ENCODE data around the gene TCAF2. TPM values are rescaled to one million over a fixed set of nuclear protein-coding genes. Genes with fewer than 3 reads are reported as not detected.
"Not testable (repeated sequence)": the region's sequence is repeated elsewhere in the genome, so short reads cannot be mapped to it uniquely, and the experiment has no call there.

The TCAF2 gene
- total RNA-seq = 0.10 and 0.11 TPM in 2 replicates
- long read RNA-seq = 0 reads

DNA sequence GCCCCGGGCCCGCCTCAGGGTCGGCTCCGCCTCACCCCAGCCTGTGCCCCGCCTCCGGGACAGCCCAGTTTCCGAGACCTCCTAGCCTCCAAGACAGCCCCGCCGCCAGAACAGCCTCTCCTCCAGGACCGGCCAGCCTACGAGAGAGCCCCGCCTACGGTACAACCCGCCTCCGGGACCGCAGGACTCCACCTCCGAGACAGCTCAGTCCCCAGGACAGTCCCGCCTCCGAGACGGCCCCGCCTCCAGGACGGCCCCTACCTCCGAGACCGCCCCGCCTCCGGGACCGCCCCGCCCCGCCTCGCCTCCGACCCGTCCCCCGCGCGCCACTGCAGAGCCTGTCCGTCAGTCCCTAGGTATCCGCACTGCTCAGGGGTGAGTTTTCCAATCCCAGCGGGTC lies at the start of gene TCAF2:
Gene TCAF2 (plus strand): TSS at position 329 of the 400 bp plus-strand sequence.
- H3K36me3 Mint-ChIP-seq (ENCODE audit: insufficient read depth); H3K4me3 Mint-ChIP-seq (ENCODE audit: low read depth); DNase-seq (ENCODE audit: low spot score, unreplicated experiment); H3K27ac Mint-ChIP-seq; H3K4me1 Mint-ChIP-seq (ENCODE audit: low read depth); H3K9me3 Mint-ChIP-seq (ENCODE audit: low read depth); H3K27me3 Mint-ChIP-seq: not testable (repeated sequence)

GRCh38 chr7:143571501-143571900 lies 49.3 kb upstream of the TCAF2 start, which contains the start of gene CTAGE15:
CTAGE15 (plus strand) TSS chr7:143571801; CDS start chr7:143571818, 17 bp downstream.
- H3K9me3 Mint-ChIP-seq (ENCODE audit: low read depth); H3K4me3 Mint-ChIP-seq (ENCODE audit: low read depth); H3K27ac Mint-ChIP-seq: not testable (repeated sequence)

DNA sequence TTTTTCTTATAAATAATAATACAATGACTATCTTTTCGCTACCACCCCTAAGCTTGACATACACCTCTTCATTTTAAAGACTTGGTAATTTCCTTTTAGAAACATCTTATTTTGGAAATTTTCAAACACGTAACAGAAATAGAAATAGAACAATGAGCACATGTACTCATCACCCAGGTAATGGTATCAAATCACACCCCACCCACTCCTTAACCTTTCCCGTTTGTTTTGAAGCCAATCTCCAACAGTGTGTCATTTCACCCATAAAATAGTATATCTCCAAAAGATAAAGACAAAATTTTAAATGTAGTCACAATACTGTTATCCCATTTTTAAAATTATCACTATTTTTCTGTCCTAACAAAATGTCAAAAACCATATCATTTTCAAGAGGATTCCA lies 32.6 kb upstream of the TCAF2 start:
- H3K27ac Mint-ChIP-seq; H3K36me3 Mint-ChIP-seq (ENCODE audit: insufficient read depth); H3K27me3 Mint-ChIP-seq; H3K9me3 Mint-ChIP-seq (ENCODE audit: low read depth); DNase-seq (ENCODE audit: low spot score, unreplicated experiment); H3K4me3 Mint-ChIP-seq (ENCODE audit: low read depth); H3K4me1 Mint-ChIP-seq (ENCODE audit: low read depth): not testable (repeated sequence)

More at GRCh38 chr7:143571501-143571900, 49.3 kb upstream of the TCAF2 start, which contains the start of gene CTAGE15:
- DNase-seq (ENCODE audit: low spot score, unreplicated experiment); H3K27me3 Mint-ChIP-seq; H3K4me1 Mint-ChIP-seq (ENCODE audit: low read depth); H3K36me3 Mint-ChIP-seq (ENCODE audit: insufficient read depth): not testable (repeated sequence)

GRCh38 chr7:143589897-143590296 lies 30.9 kb upstream of the TCAF2 start:
- not testable (repeated sequence) for H3K9me3 Mint-ChIP-seq (ENCODE audit: low read depth); H3K27me3 Mint-ChIP-seq; H3K4me1 Mint-ChIP-seq (ENCODE audit: low read depth); H3K36me3 Mint-ChIP-seq (ENCODE audit: insufficient read depth); H3K4me3 Mint-ChIP-seq (ENCODE audit: low read depth); H3K27ac Mint-ChIP-seq; DNase-seq (ENCODE audit: low spot score, unreplicated experiment)

- H3K9me3 Mint-ChIP-seq (ENCODE audit: low read depth); H3K27me3 Mint-ChIP-seq; H3K4me3 Mint-ChIP-seq (ENCODE audit: low read depth); H3K4me1 Mint-ChIP-seq (ENCODE audit: low read depth); H3K27ac Mint-ChIP-seq; H3K36me3 Mint-ChIP-seq (ENCODE audit: insufficient read depth): not testable (repeated sequence)
- peak; percentile 3 for DNase-seq (ENCODE audit: low spot score, unreplicated experiment)
Observed at GRCh38 chr7:143598086-143598485, 22.7 kb upstream of the TCAF2 start.

GRCh38 chr7:143603549-143603948 lies 17.2 kb upstream of the TCAF2 start:
- H3K4me1 Mint-ChIP-seq (ENCODE audit: low read depth); H3K27me3 Mint-ChIP-seq; H3K9me3 Mint-ChIP-seq (ENCODE audit: low read depth); H3K27ac Mint-ChIP-seq; H3K4me3 Mint-ChIP-seq (ENCODE audit: low read depth); DNase-seq (ENCODE audit: low spot score, unreplicated experiment); H3K36me3 Mint-ChIP-seq (ENCODE audit: insufficient read depth): not testable (repeated sequence)

- not testable (repeated sequence) for H3K9me3 Mint-ChIP-seq (ENCODE audit: low read depth); H3K4me3 Mint-ChIP-seq (ENCODE audit: low read depth); DNase-seq (ENCODE audit: low spot score, unreplicated experiment); H3K4me1 Mint-ChIP-seq (ENCODE audit: low read depth); H3K36me3 Mint-ChIP-seq (ENCODE audit: insufficient read depth); H3K27me3 Mint-ChIP-seq; H3K27ac Mint-ChIP-seq
Observed at GRCh38 chr7:143606088-143606487, 14.7 kb upstream of the TCAF2 start.

GRCh38 chr7:143615545-143615944 lies 5.2 kb upstream of the TCAF2 start:
- TF ChIP-seq, protein P1, sequence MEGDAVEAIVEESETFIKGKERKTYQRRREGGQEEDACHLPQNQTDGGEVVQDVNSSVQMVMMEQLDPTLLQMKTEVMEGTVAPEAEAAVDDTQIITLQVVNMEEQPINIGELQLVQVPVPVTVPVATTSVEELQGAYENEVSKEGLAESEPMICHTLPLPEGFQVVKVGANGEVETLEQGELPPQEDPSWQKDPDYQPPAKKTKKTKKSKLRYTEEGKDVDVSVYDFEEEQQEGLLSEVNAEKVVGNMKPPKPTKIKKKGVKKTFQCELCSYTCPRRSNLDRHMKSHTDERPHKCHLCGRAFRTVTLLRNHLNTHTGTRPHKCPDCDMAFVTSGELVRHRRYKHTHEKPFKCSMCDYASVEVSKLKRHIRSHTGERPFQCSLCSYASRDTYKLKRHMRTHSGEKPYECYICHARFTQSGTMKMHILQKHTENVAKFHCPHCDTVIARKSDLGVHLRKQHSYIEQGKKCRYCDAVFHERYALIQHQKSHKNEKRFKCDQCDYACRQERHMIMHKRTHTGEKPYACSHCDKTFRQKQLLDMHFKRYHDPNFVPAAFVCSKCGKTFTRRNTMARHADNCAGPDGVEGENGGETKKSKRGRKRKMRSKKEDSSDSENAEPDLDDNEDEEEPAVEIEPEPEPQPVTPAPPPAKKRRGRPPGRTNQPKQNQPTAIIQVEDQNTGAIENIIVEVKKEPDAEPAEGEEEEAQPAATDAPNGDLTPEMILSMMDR (IDR thresholded peaks at IDR 0.05; ENCODE audit: unreplicated experiment) = peak; percentile 33
- DNase-seq (ENCODE audit: low spot score, unreplicated experiment); H3K9me3 Mint-ChIP-seq (ENCODE audit: low read depth); H3K36me3 Mint-ChIP-seq (ENCODE audit: insufficient read depth); H3K27ac Mint-ChIP-seq; H3K4me3 Mint-ChIP-seq (ENCODE audit: low read depth); H3K4me1 Mint-ChIP-seq (ENCODE audit: low read depth); H3K27me3 Mint-ChIP-seq: not testable (repeated sequence)

- not testable (repeated sequence) for H3K9me3 Mint-ChIP-seq (ENCODE audit: low read depth); DNase-seq (ENCODE audit: low spot score, unreplicated experiment); H3K36me3 Mint-ChIP-seq (ENCODE audit: insufficient read depth); H3K27ac Mint-ChIP-seq; H3K4me3 Mint-ChIP-seq (ENCODE audit: low read depth); H3K27me3 Mint-ChIP-seq; H3K4me1 Mint-ChIP-seq (ENCODE audit: low read depth)
Observed at GRCh38 chr7:143617204-143617603, 3.6 kb upstream of the TCAF2 start.

- not testable (repeated sequence) for H3K4me3 Mint-ChIP-seq (ENCODE audit: low read depth); H3K9me3 Mint-ChIP-seq (ENCODE audit: low read depth); H3K27ac Mint-ChIP-seq; H3K4me1 Mint-ChIP-seq (ENCODE audit: low read depth); DNase-seq (ENCODE audit: low spot score, unreplicated experiment); H3K36me3 Mint-ChIP-seq (ENCODE audit: insufficient read depth); H3K27me3 Mint-ChIP-seq
Observed at GRCh38 chr7:143620058-143620457, 716 bp upstream of the TCAF2 start.

DNA sequence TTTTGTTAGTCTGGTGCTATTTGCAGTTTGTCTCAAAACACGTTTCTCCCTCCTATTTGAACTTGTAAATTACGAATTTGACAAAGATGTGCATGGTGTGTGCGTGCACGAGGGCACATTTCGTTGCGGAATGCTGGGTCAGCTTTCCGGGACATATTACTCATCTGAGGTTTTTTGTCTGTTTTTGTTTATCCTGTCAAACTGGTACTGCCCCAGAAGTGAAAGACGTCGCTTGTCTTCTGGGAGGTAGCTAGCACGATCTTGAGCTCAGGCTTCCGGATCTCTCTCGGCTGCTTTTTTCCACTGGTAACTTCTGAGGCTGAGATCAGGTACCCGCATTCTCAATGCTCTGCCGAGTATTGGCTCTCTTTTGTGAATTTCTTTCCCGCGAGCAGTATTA lies 401 bp downstream of the TCAF2 start:
- not testable (repeated sequence) for H3K27me3 Mint-ChIP-seq

GRCh38 chr7:143622130-143622529 lies 1.4 kb downstream of the TCAF2 start:
- H3K36me3 Mint-ChIP-seq (ENCODE audit: insufficient read depth); DNase-seq (ENCODE audit: low spot score, unreplicated experiment); H3K4me3 Mint-ChIP-seq (ENCODE audit: low read depth); H3K4me1 Mint-ChIP-seq (ENCODE audit: low read depth); H3K27me3 Mint-ChIP-seq; H3K9me3 Mint-ChIP-seq (ENCODE audit: low read depth); H3K27ac Mint-ChIP-seq: not testable (repeated sequence)

More for the DNA sequence above, 401 bp downstream of the TCAF2 start:
- H3K9me3 Mint-ChIP-seq (ENCODE audit: low read depth); H3K4me1 Mint-ChIP-seq (ENCODE audit: low read depth); DNase-seq (ENCODE audit: low spot score, unreplicated experiment); H3K4me3 Mint-ChIP-seq (ENCODE audit: low read depth); H3K27ac Mint-ChIP-seq; H3K36me3 Mint-ChIP-seq (ENCODE audit: insufficient read depth): not testable (repeated sequence)

GRCh38 chr7:143630653-143631052 lies 9.9 kb downstream of the TCAF2 start:
- not testable (repeated sequence) for H3K4me3 Mint-ChIP-seq (ENCODE audit: low read depth); H3K4me1 Mint-ChIP-seq (ENCODE audit: low read depth); H3K9me3 Mint-ChIP-seq (ENCODE audit: low read depth); H3K36me3 Mint-ChIP-seq (ENCODE audit: insufficient read depth); DNase-seq (ENCODE audit: low spot score, unreplicated experiment); H3K27ac Mint-ChIP-seq; H3K27me3 Mint-ChIP-seq

Measured in progenitor cell of endocrine pancreas (in vitro differentiated cells).